OCI-LY3 (cell line): ENCODE measurements around the gene EHD3.

Experiments
- H2AFZ ChIP-seq: fragments of 200-600, 300-600 bp; shearing (Covaris generic); 2 replicates; pipeline ENCODE4 v1.6.0; 2014; ENCODE audit warnings: antibody characterized with exemption, low read depth, low read length
- H3K27ac ChIP-seq: fragments of 200-600, 300-600 bp; sonication (generic); 2 replicates; pipeline ENCODE4 v1.5.1; 2014; ENCODE audit warnings: mild to moderate bottlenecking, low read length, moderate library complexity, mixed read lengths
- H3K27me3 ChIP-seq: fragments of 200-600, 300-600 bp; sonication (generic); 2 replicates; pipeline ENCODE4 v1.6.1; 2014; ENCODE audit warnings: low read depth, low read length, mixed read lengths
- H3K36me3 ChIP-seq: fragments of 200-600, 300-600 bp; sonication (generic); replicated peaks from 2 replicates; pipeline ENCODE3; 2014; ENCODE audit warnings: low read depth, low read length, mixed read lengths
- H3K4me1 ChIP-seq: fragments of 300-600, 200-600 bp; sonication (generic); 2 replicates; pipeline ENCODE4 v1.6.1; 2014; ENCODE audit warnings: low read length, mixed read lengths
- H3K4me2 ChIP-seq: fragments of 200-600, 300-600 bp; sonication (generic); 2 replicates; pipeline ENCODE4 v1.6.1; 2014; ENCODE audit warnings: low read length, mixed read lengths
- H3K4me3 ChIP-seq: fragments of 300-600, 200-600 bp; sonication (generic); 2 replicates; pipeline ENCODE4 v1.5.1; 2014; ENCODE audit warnings: antibody characterized with exemption, mild to moderate bottlenecking, low read length, moderate library complexity
- H3K79me2 ChIP-seq: fragments of 300-600, 200-600 bp; shearing (Covaris generic); 2 replicates; pipeline ENCODE4 v1.6.1; 2014; ENCODE audit warnings: mild to moderate bottlenecking, low read length, mixed read lengths
- H3K9ac ChIP-seq: fragments of 300-600, 200-600 bp; shearing (Covaris generic); 2 replicates; pipeline ENCODE4 v1.6.0; 2014; ENCODE audit warnings: mild to moderate bottlenecking, low read length, moderate library complexity
- H3K9me3 ChIP-seq: fragments of 200-600, 300-600 bp; shearing (Covaris generic); 2 replicates; pipeline ENCODE4 v1.6.1; 2014; ENCODE audit warnings: low read length, mixed read lengths; ENCODE audit not compliant: insufficient read depth
- H4K20me1 ChIP-seq: fragments of 200-600, 300-600 bp; sonication (generic); 2 replicates; pipeline ENCODE4 v1.6.1; 2016; ENCODE audit warnings: low read length, mixed read lengths; ENCODE audit not compliant: insufficient read depth
- EZH2phosphoT487 ChIP-seq: fragments of 200-600 bp; shearing (Covaris generic); IDR thresholded peaks from 2 replicates; pipeline ENCODE4 v1.6.1; 2018; ENCODE audit warnings: antibody characterized with exemption, mixed run types, low read depth
- TF ChIP-seq, protein P1 (sequence below): fragments of 200-600, 300-600 bp; sonication (generic); IDR thresholded peaks from 2 replicates; pipeline ENCODE4 v1.5.1; 2014; ENCODE audit warnings: antibody characterized with exemption, low read length, low read depth

Gene EHD3

DNA sequence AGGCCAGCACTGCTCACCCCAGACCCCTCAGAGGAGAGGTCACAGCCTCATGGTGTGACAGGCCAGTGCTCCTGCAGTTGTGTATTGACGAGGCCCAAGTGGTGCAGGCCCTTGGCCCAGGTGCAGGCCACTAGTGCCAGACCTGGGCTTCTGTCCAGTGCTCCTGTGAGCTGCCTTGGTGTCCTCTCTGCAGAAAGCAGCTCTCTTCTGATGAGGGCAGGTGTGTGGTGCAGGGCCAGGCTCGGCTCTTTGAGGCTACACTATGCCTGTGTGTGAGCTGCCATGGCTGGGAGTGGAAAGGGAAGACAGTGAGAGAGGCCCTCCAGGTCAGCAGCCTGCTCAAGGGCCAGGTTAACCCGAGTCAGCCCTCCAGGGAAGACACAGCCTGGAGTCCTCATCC, 17.1 kb downstream of the EHD3 start:
- Histone ChIP-seq H2AFZ (no peak overlapping the region), H3K27ac (no peak overlapping the region), H3K4me2 (no peak overlapping the region), H3K27me3 (no peaks in the 10 kb centered on the region), H3K4me3 (no peak overlapping the region), H4K20me1 (no peaks in the 10 kb centered on the region), H3K9me3 (no peaks in the 10 kb centered on the region), H3K79me2 (peaks cover 9% of the 10 kb centered on the region; the same call in 1 of the 2 replicates), H3K9ac (no peak overlapping the region), H3K36me3 (peaks cover 32% of the 10 kb centered on the region), H3K4me1 (peaks cover 45% of the 10 kb centered on the region)
- TF ChIP-seq, protein P1, sequence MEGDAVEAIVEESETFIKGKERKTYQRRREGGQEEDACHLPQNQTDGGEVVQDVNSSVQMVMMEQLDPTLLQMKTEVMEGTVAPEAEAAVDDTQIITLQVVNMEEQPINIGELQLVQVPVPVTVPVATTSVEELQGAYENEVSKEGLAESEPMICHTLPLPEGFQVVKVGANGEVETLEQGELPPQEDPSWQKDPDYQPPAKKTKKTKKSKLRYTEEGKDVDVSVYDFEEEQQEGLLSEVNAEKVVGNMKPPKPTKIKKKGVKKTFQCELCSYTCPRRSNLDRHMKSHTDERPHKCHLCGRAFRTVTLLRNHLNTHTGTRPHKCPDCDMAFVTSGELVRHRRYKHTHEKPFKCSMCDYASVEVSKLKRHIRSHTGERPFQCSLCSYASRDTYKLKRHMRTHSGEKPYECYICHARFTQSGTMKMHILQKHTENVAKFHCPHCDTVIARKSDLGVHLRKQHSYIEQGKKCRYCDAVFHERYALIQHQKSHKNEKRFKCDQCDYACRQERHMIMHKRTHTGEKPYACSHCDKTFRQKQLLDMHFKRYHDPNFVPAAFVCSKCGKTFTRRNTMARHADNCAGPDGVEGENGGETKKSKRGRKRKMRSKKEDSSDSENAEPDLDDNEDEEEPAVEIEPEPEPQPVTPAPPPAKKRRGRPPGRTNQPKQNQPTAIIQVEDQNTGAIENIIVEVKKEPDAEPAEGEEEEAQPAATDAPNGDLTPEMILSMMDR: no peak
- TF ChIP-seq EZH2phosphoT487: no peak

DNA sequence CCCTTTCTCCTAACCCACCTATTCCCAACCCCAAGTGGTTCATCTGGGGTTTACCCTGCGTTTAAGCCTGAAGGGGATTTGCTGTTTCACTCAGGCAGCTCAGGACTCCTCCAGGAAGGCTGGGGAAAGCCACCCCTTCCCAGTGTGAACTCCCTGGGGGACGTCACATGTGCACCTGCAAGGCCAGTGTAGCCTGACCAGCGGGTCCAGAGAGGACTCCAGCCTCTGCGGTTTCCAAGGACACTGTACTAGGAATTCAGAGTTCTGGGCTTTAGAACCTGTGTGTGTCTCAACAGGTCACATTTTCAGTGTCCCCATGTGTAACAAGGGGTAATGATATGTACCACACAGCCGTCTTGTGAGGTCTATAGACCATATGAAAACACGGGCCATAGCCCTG, 17.9 kb downstream of the EHD3 start:
- no peaks in the 10 kb centered on the region for H3K27me3 ChIP-seq
- H3K36me3 ChIP-seq: peaks cover 32% of the 10 kb centered on the region
- H2AFZ ChIP-seq: no peak overlapping the region
- peaks cover 51% of the 10 kb centered on the region for H3K4me1 ChIP-seq
- peaks cover 9% of the 10 kb centered on the region; the same call in 1 of the 2 replicates for H3K79me2 ChIP-seq
- H3K9ac ChIP-seq: no peak overlapping the region
- peak overlapping the region; percentile 28; the same call in 1 of the 2 replicates for H3K27ac ChIP-seq
- peak overlapping the region; percentile 73; the same call in 1 of the 2 replicates for H3K4me2 ChIP-seq
- no peak overlapping the region for H3K4me3 ChIP-seq
- H4K20me1 ChIP-seq: no peaks in the 10 kb centered on the region
- TF ChIP-seq EZH2phosphoT487: no peak
- TF ChIP-seq, protein P1: no peak
- H3K9me3 ChIP-seq: no peaks in the 10 kb centered on the region

DNA sequence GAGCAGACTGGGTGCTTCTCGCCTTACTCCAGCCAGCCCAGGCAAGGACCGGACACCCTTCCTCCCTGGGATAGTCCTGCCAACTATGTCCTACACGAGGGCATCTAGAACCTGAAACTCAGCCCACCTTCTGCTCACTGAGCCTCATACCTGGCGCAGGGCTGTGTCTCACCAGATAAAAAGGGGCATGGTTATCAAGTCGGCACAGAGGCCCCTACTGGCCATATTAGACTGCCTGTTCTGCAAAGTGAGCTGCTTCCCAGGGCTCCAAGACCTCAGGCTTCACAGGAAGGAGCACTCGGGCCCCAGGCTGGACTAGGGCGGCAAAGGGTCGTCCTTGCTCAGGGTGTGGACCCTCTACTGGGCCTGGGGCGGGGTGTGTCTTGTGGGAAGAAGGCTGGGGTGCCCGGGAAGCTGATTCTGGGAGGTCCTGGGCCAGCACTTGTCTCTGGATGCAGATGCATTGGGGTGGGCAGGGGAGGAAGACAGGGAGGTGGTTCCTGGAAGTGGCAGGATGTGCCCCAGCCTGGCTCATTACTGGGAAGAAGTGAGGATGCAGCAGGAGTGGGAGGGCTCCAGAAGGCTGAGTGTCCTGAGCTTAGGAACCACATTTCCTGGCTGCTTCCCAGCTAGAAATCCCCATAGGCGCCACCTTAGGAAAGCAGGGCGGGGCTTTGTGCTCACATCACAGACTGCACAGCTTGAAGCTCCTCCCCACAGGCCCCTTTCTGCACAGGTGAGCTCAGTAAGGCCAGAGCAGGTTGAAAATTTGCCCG, 19.6 kb downstream of the EHD3 start:
- Histone ChIP-seq H3K9ac (peak overlapping the region; percentile 11; the same call in 1 of the 2 replicates), H3K27me3 (no peaks in the 10 kb centered on the region), H3K9me3 (no peaks in the 10 kb centered on the region), H2AFZ (no peak overlapping the region), H3K79me2 (peaks cover 9% of the 10 kb centered on the region; the same call in 1 of the 2 replicates), H3K36me3 (peaks cover 22% of the 10 kb centered on the region), H3K27ac (peak overlapping the region; percentile 27; the same call in 1 of the 2 replicates), H3K4me1 (peaks cover 68% of the 10 kb centered on the region), H3K4me3 (peak overlapping the region; percentile 15; the same call in 1 of the 2 replicates), H3K4me2 (peak overlapping the region; percentile 73), H4K20me1 (no peaks in the 10 kb centered on the region)
- TF ChIP-seq, protein P1: no peak
- TF ChIP-seq EZH2phosphoT487: no peak
